HL-60/S4 (cell line): Measurements from ENCODE around the gene CHRD.

Source experiments
- in situ Hi-C: fragments of 300-500 bp; cut with MboI; formaldehyde crosslinking; loops from 2 replicates; pipeline ENCODE4 v1.14.3; 2022; ENCODE audit warnings: low sequenced_read_pairs

The CHRD gene

GRCh38 chr3:184346480-184347190 is 33.2 kb upstream of the CHRD start:
- in situ Hi-C loops, result no loop called here

- in situ Hi-C loops, result no loop called here
These were observed 32.4 kb upstream of the CHRD start for GRCh38 chr3:184347321-184348056.

GRCh38 chr3:184348057-184348382 is 31.8 kb upstream of the CHRD start:
- in situ Hi-C loops, result no loop called here

GRCh38 chr3:184349563-184350470 is 30.0 kb upstream of the CHRD start:
- in situ Hi-C loops, result loop anchor here (25.0 kb wide), 1 partner anchor 437 kb away; no protein-coding TSS in a partner anchor

- in situ Hi-C loops, result loop anchor here (25.0 kb wide), 1 partner anchor 437 kb away; no protein-coding TSS in a partner anchor
These were observed 29.2 kb upstream of the CHRD start for GRCh38 chr3:184350618-184351017.

- in situ Hi-C loops, result loop anchor here (25.0 kb wide), 1 partner anchor 436 kb away; no protein-coding TSS in a partner anchor
These were observed 28.2 kb upstream of the CHRD start for GRCh38 chr3:184351511-184352148.

- in situ Hi-C loops, result loop anchor here (25.0 kb wide), 1 partner anchor 435 kb away; no protein-coding TSS in a partner anchor
These were observed 27.6 kb upstream of the CHRD start for GRCh38 chr3:184352149-184352785.

- in situ Hi-C loops, result loop anchor here (25.0 kb wide), 1 partner anchor 434 kb away; no protein-coding TSS in a partner anchor
These were observed 26.8 kb upstream of the CHRD start for GRCh38 chr3:184352897-184353545.

- in situ Hi-C loops, result loop anchor here (25.0 kb wide), 1 partner anchor 434 kb away; no protein-coding TSS in a partner anchor
These were observed 26.3 kb upstream of the CHRD start for GRCh38 chr3:184353546-184353941.

- in situ Hi-C loops, result loop anchor here (25.0 kb wide), 1 partner anchor 433 kb away; no protein-coding TSS in a partner anchor
These were observed 25.6 kb upstream of the CHRD start for GRCh38 chr3:184354121-184354728.

- in situ Hi-C loops, result loop anchor here (25.0 kb wide), 1 partner anchor 433 kb away; no protein-coding TSS in a partner anchor
These were observed 25.1 kb upstream of the CHRD start for GRCh38 chr3:184354754-184355153.

GRCh38 chr3:184355261-184356040 is 24.4 kb upstream of the CHRD start:
- in situ Hi-C loops, result loop anchor here (25.0 kb wide), 1 partner anchor 432 kb away; no protein-coding TSS in a partner anchor

- in situ Hi-C loops, result loop anchor here (25.0 kb wide), 1 partner anchor 430 kb away; no protein-coding TSS in a partner anchor
These were observed 22.4 kb upstream of the CHRD start for GRCh38 chr3:184357248-184358123.

- in situ Hi-C loops, result loop anchor here (25.0 kb wide), 1 partner anchor 429 kb away; no protein-coding TSS in a partner anchor
These were observed 21.6 kb upstream of the CHRD start for GRCh38 chr3:184358124-184358767.

- in situ Hi-C loops, result loop anchor here (25.0 kb wide), 1 partner anchor 428 kb away; no protein-coding TSS in a partner anchor
These were observed 20.9 kb upstream of the CHRD start for GRCh38 chr3:184358921-184359350.

- in situ Hi-C loops, result loop anchor here (25.0 kb wide), 1 partner anchor 428 kb away; no protein-coding TSS in a partner anchor
These were observed 20.2 kb upstream of the CHRD start for GRCh38 chr3:184359610-184360009.
